Measurements from ENCODE around the gene TFB2M. TPM values are rescaled to one million over a fixed set of nuclear protein-coding genes. Genes with fewer than 3 reads are reported as not detected.

The TFB2M gene
- total and polyA plus RNA-seq, 2 of the 13 experiments (the other 11 are each of a cell fraction or from before 2014, with no cell fraction given), result 15.7 to 31.4 TPM

DNA sequence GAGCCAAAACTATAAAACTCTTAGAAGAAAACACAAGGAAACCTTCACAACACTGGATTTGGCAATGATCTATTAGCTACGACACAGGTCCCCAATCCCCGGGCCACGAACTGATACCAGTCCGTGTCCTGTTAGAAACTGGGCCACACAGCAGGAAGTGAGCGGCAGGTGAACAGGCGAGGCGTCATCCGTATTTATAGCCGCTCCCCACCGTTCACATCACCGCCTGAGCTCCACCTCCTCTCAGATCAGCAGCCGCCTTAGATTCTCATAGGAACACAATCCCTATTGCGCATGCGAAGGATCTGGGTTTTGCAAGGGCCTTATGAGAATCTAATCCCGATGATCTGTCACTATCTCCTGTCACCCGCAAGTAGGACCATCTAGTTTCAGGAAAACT lies 11.9 kb downstream of the TFB2M start:
- DNase-seq (ENCODE audit: low spot score), result no peak
- Histone ChIP-seq H3K4me1 (ENCODE audit: insufficient read depth, low read length) (peaks cover 10% of the 10 kb centered on the region), H4K20me1 (ENCODE audit: insufficient read depth, low read length) (peaks cover 4% of the 10 kb centered on the region), H3K9ac (ENCODE audit: insufficient read depth, low read depth, low read length) (no peak overlapping the region), H3K27me3 (ENCODE audit: control insufficient read depth in 1 of 2, insufficient read depth in 2 of 2, low read length in 2 of 2) (no peaks in the 10 kb centered on the region), H3K79me2 (ENCODE audit: insufficient read depth, low read length) (peaks cover 10% of the 10 kb centered on the region), H3K4me3 (replicated peaks in 1 of 3; ENCODE audit: insufficient read depth in 1 of 3, low read depth in 2 of 3, low read length in 3 of 3) (no peak overlapping the region), H3K27ac (ENCODE audit: extremely low read length, insufficient read depth, low read length) (no peak overlapping the region), H2AFZ (ENCODE audit: low read length) (no peak overlapping the region), H3K36me3 (replicated peaks in 1 of 2; ENCODE audit: control insufficient read depth in 1 of 2, insufficient read depth in 2 of 2, low read length in 2 of 2) (peaks cover 27 to 70% of the 10 kb centered on the region in 2 experiments), H3K4me2 (ENCODE audit: low read depth, low read length) (no peak overlapping the region), H3K9me3 (ENCODE audit: low read length) (no peaks in the 10 kb centered on the region)
- ATAC-seq, result no peak
- ChIA-PET POLR2A (no interaction called here), CTCF (ENCODE audit: low intra/inter-chr PET ratio, low total read pairs) (no interaction called here)
- WGBS (ENCODE audit: low lambda C conversion rate), result 99% methylated on average over 16 of the region's 16 CpGs
- no peak for FAIRE-seq
- intact Hi-C loops (cut with micrococcal nuclease; ENCODE audit: unreplicated experiment) (no loop called here), in situ Hi-C loops (cut with HindIII; ENCODE audit: extremely low pct_ligation_motif_present, low pct_unique_long_range_greater_than_20kb) (no loop called here)
- no TSS peak for BruUV-seq (replicated peaks)
- TF ChIP-seq STAG1 (CRISPR knock-in tag; IDR thresholded peaks at IDR 0.05) (no peak), XRCC5 (optimal IDR thresholded peaks at IDR 0.05; ENCODE audit: low read length) (no peak), ZMAT3 (CRISPR knock-in tag; conservative IDR thresholded peaks at IDR 0.05) (no peak), ZNF296 (CRISPR knock-in tag; conservative IDR thresholded peaks at IDR 0.05) (no peak), ZNF747 (CRISPR knock-in tag; IDR thresholded peaks at IDR 0.05; ENCODE audit: borderline replicate concordance) (no peak), ZNF563 (CRISPR knock-in tag; IDR thresholded peaks at IDR 0.05) (no peak), ZNF878 (CRISPR knock-in tag; IDR thresholded peaks at IDR 0.05) (no peak), SP1 (IDR thresholded peaks at IDR 0.05) (no peak), SP1 (CRISPR knock-in tag; IDR thresholded peaks at IDR 0.05) (no peak), NR2F1 (CRISPR knock-in tag; IDR thresholded peaks at IDR 0.05) (no peak), TOE1 (CRISPR knock-in tag; IDR thresholded peaks at IDR 0.05) (no peak), GATAD2A (CRISPR knock-in tag; IDR thresholded peaks at IDR 0.05) (no peak)
- TF ChIP-seq, protein P1, sequence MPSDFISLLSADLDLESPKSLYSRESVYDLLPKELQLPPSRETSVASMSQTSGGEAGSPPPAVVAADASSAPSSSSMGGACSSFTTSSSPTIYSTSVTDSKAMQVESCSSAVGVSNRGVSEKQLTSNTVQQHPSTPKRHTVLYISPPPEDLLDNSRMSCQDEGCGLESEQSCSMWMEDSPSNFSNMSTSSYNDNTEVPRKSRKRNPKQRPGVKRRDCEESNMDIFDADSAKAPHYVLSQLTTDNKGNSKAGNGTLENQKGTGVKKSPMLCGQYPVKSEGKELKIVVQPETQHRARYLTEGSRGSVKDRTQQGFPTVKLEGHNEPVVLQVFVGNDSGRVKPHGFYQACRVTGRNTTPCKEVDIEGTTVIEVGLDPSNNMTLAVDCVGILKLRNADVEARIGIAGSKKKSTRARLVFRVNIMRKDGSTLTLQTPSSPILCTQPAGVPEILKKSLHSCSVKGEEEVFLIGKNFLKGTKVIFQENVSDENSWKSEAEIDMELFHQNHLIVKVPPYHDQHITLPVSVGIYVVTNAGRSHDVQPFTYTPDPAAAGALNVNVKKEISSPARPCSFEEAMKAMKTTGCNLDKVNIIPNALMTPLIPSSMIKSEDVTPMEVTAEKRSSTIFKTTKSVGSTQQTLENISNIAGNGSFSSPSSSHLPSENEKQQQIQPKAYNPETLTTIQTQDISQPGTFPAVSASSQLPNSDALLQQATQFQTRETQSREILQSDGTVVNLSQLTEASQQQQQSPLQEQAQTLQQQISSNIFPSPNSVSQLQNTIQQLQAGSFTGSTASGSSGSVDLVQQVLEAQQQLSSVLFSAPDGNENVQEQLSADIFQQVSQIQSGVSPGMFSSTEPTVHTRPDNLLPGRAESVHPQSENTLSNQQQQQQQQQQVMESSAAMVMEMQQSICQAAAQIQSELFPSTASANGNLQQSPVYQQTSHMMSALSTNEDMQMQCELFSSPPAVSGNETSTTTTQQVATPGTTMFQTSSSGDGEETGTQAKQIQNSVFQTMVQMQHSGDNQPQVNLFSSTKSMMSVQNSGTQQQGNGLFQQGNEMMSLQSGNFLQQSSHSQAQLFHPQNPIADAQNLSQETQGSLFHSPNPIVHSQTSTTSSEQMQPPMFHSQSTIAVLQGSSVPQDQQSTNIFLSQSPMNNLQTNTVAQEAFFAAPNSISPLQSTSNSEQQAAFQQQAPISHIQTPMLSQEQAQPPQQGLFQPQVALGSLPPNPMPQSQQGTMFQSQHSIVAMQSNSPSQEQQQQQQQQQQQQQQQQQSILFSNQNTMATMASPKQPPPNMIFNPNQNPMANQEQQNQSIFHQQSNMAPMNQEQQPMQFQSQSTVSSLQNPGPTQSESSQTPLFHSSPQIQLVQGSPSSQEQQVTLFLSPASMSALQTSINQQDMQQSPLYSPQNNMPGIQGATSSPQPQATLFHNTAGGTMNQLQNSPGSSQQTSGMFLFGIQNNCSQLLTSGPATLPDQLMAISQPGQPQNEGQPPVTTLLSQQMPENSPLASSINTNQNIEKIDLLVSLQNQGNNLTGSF (CRISPR knock-in tag; IDR thresholded peaks at IDR 0.05), result no peak
- TF ChIP-seq, protein P2, sequence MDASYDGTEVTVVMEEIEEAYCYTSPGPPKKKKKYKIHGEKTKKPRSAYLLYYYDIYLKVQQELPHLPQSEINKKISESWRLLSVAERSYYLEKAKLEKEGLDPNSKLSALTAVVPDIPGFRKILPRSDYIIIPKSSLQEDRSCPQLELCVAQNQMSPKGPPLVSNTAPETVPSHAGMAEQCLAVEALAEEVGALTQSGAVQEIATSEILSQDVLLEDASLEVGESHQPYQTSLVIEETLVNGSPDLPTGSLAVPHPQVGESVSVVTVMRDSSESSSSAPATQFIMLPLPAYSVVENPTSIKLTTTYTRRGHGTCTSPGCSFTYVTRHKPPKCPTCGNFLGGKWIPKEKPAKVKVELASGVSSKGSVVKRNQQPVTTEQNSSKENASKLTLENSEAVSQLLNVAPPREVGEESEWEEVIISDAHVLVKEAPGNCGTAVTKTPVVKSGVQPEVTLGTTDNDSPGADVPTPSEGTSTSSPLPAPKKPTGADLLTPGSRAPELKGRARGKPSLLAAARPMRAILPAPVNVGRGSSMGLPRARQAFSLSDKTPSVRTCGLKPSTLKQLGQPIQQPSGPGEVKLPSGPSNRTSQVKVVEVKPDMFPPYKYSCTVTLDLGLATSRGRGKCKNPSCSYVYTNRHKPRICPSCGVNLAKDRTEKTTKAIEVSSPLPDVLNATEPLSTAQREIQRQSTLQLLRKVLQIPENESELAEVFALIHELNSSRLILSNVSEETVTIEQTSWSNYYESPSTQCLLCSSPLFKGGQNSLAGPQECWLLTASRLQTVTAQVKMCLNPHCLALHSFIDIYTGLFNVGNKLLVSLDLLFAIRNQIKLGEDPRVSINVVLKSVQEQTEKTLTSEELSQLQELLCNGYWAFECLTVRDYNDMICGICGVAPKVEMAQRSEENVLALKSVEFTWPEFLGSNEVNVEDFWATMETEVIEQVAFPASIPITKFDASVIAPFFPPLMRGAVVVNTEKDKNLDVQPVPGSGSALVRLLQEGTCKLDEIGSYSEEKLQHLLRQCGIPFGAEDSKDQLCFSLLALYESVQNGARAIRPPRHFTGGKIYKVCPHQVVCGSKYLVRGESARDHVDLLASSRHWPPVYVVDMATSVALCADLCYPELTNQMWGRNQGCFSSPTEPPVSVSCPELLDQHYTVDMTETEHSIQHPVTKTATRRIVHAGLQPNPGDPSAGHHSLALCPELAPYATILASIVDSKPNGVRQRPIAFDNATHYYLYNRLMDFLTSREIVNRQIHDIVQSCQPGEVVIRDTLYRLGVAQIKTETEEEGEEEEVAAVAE (CRISPR knock-in tag; IDR thresholded peaks at IDR 0.05; ENCODE audit: borderline replicate concordance), result no peak
- TF ChIP-seq, protein P3, sequence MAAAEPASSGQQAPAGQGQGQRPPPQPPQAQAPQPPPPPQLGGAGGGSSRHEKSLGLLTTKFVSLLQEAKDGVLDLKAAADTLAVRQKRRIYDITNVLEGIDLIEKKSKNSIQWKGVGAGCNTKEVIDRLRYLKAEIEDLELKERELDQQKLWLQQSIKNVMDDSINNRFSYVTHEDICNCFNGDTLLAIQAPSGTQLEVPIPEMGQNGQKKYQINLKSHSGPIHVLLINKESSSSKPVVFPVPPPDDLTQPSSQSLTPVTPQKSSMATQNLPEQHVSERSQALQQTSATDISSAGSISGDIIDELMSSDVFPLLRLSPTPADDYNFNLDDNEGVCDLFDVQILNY (CRISPR knock-in tag; conservative IDR thresholded peaks at IDR 0.05), result no peak
- TF ChIP-seq, protein P4, sequence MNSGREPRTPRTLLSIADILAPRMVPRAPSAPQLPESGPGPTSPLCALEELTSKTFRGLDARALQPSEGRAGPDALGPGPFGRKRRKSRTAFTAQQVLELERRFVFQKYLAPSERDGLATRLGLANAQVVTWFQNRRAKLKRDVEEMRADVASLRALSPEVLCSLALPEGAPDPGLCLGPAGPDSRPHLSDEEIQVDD (CRISPR knock-in tag; IDR thresholded peaks at IDR 0.05; ENCODE audit: borderline replicate concordance), result no peak
